NT2/D1 (cell line): ENCODE results near the gene OPN3.

Experiments used
- SUZ12 ChIP-seq: IDR thresholded peaks from 2 replicates; pipeline ENCODE4 v1.6.1; 2011; ENCODE audit not compliant: insufficient read length, insufficient read depth; ENCODE audit errors: extremely low read depth
- YY1 ChIP-seq: IDR thresholded peaks from 2 replicates; pipeline ENCODE4 v1.6.1; 2011; ENCODE audit not compliant: insufficient read length, insufficient read depth
- ZNF274 ChIP-seq: IDR thresholded peaks from 2 replicates; pipeline ENCODE4 v1.6.1; 2011; ENCODE audit warnings: mild to moderate bottlenecking, low read depth, low read length

- TF ChIP-seq YY1 (no peak), ZNF274 (no peak), SUZ12 (no peak)
Observed at GRCh38 chr1:241582921-241583321, 57.2 kb downstream of the OPN3 start.
